ENCODE measurements around the gene TSPAN7. TPM values are rescaled to one million over a fixed set of nuclear protein-coding genes. Genes with fewer than 3 reads are reported as not detected.

The TSPAN7 gene
- total RNA-seq, 1 donor from 2014 or later: not detected

DNA sequence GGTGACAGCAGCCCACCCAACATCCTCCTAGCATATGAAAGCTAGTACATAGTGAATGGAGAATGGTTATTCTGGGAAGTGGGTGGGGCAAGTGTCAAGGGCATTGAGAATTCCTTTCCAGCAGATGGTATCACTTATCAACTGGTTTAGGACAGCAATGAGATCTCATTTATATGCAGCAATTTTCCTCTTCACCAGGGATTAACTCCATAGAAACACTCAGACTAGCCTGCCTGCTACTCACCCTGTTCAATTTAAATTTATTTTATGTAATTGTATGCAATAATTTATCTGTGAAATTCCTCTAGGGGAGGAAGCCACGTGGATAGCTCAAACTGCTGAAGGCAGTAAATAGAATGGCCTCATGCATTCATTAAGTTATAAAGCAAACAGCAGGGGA is 138.4 kb downstream of the TSPAN7 start:
- intact Hi-C loops (cut with micrococcal nuclease): no loop called here
- no peak overlapping the region for H3K4me3 Mint-ChIP-seq
- no peaks in the 10 kb centered on the region for H3K9me3 Mint-ChIP-seq
- DNase-seq: no peak
- peaks cover 5% of the 10 kb centered on the region for H3K4me1 Mint-ChIP-seq
- no peaks in the 10 kb centered on the region for H3K27me3 Mint-ChIP-seq
- H3K27ac Mint-ChIP-seq: no peak overlapping the region
- no peaks in the 10 kb centered on the region for H3K36me3 Mint-ChIP-seq (ENCODE audit: low read depth)

DNA sequence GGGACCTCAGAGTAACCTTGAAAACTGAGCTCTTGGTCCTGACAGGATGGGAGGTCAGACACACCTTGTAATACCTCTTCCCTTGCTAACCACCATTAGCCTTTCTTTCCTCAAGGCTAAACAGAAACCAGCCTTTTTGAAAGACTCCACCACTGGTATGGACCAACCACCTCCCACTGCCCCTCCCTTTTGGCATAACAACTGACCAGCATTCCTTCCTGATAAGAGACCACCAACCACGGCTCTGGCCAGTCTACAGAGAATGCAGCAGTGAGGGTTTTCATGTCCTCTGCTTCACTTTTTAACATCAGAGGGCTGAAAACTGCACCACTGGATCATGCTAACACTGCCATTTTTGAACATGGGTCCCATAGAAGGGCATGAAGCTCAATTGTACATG is 139.7 kb downstream of the TSPAN7 start:
- Mint-ChIP-seq H3K36me3 (ENCODE audit: low read depth) (no peaks in the 10 kb centered on the region), H3K9me3 (no peaks in the 10 kb centered on the region), H3K27me3 (no peaks in the 10 kb centered on the region), H3K4me3 (no peak overlapping the region), H3K4me1 (peaks cover 6% of the 10 kb centered on the region), H3K27ac (no peak overlapping the region)
- no peak for DNase-seq
- intact Hi-C loops (cut with micrococcal nuclease): no loop called here

DNA sequence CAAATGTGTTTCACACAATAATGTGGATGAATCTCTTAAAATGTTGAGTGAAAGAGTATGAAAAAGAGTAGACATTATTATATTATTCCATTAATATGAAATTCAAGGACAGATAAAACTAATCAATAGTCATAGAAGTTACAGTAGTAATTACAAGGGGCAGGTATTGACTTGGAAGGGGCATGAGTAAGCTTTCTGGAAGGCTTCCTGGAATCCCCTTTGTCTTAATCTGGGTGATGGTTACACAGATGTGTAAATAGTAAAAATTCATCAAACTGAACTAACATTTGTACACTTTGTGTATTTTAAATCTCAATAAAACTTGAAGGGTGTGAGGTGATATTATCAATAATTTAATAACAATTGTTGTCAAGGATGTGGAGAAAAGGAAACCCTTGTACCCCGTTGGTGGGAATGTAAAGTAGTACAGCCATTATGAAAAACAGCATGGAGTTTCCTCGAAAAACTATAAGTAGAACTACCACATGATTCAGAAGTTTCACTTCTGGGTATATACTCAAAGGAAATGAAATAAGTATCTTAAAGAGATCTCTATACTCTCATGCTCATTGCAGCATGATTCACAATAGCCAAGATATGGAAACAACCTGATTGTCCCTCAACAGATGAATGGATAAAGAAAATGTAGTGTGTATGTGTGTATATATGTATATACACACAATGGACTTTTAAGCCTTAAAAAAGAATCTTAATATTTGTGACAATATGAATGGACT is 143.0 kb downstream of the TSPAN7 start:
- no peaks in the 10 kb centered on the region for H3K36me3 Mint-ChIP-seq (ENCODE audit: low read depth)
- H3K27ac Mint-ChIP-seq: peak overlapping the region; percentile 65
- no peaks in the 10 kb centered on the region for H3K27me3 Mint-ChIP-seq
- DNase-seq: no peak
- H3K4me1 Mint-ChIP-seq: peaks cover 6% of the 10 kb centered on the region
- intact Hi-C loops (cut with micrococcal nuclease): no loop called here
- H3K4me3 Mint-ChIP-seq: no peak overlapping the region
- no peaks in the 10 kb centered on the region for H3K9me3 Mint-ChIP-seq

DNA sequence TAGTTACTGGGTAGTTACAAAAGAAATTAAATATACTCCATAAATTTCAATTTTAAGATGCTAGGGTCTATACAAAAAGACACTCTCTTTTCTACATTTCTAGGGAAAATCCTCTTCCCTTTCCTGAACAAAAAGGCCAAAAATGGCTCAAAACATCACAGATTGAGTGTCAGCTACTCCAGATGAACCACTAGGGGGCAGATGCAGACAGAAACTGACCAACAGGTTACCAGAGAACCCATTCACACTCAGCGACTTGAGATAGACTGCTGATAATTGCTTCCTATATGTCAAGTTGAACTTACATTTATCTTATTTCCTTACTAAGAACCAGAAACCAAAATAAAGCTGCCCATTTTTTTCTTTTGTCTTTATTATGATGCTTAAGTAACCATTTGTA is 156.5 kb downstream of the TSPAN7 start:
- Mint-ChIP-seq H3K4me3 (no peak overlapping the region), H3K36me3 (ENCODE audit: low read depth) (no peaks in the 10 kb centered on the region), H3K4me1 (no peaks in the 10 kb centered on the region), H3K27ac (no peak overlapping the region), H3K27me3 (no peaks in the 10 kb centered on the region), H3K9me3 (no peaks in the 10 kb centered on the region)
- intact Hi-C loops (cut with micrococcal nuclease): no loop called here
- DNase-seq: peak; percentile 54

DNA sequence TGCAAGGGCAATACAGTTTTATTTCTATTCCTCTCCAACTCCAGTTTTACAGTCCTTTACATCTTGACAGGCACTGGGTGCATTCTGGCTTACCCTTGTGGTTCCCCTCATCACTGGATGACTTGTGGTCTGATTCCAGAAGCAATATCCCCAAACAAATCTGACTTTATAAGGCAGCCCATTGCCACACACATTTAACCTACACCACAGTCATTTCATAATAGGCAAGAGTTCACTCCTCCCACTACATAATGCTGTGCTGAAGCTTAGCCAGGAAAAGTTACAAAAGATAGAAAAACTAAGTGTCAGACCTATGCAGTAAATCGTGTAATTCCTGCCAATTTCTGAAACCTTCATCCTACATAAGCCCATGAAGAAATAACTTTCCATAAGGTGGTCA is 157.0 kb downstream of the TSPAN7 start:
- H3K27me3 Mint-ChIP-seq: no peaks in the 10 kb centered on the region
- H3K36me3 Mint-ChIP-seq (ENCODE audit: low read depth): no peaks in the 10 kb centered on the region
- H3K4me1 Mint-ChIP-seq: no peaks in the 10 kb centered on the region
- H3K27ac Mint-ChIP-seq: no peak overlapping the region
- no peak for DNase-seq
- intact Hi-C loops (cut with micrococcal nuclease): no loop called here
- H3K9me3 Mint-ChIP-seq: no peaks in the 10 kb centered on the region
- no peak overlapping the region for H3K4me3 Mint-ChIP-seq

DNA sequence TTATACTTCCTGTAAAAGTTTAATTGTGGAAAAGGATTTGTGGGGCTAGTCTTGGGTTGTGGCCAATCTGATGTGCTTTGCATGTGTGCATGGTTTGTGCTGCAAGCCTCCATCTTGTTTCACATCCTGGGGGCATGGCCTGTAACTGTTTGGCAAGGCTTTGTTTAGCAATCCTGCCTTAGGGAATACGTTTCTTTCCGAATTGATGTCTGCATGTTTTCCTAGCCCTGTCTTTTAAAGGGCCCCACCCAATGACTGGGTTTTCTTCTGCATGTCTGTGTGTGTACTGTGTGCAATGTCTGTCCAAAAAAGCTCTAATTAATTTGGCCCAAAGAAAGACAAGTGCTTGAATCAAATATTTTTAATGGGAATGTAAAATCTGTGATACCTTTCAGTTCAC is 165.3 kb downstream of the TSPAN7 start:
- Mint-ChIP-seq H3K27me3 (no peaks in the 10 kb centered on the region), H3K9me3 (no peaks in the 10 kb centered on the region), H3K27ac (no peak overlapping the region), H3K4me3 (no peak overlapping the region), H3K4me1 (no peaks in the 10 kb centered on the region), H3K36me3 (ENCODE audit: low read depth) (no peaks in the 10 kb centered on the region)
- no peak for DNase-seq
- intact Hi-C loops (cut with micrococcal nuclease): no loop called here

DNA sequence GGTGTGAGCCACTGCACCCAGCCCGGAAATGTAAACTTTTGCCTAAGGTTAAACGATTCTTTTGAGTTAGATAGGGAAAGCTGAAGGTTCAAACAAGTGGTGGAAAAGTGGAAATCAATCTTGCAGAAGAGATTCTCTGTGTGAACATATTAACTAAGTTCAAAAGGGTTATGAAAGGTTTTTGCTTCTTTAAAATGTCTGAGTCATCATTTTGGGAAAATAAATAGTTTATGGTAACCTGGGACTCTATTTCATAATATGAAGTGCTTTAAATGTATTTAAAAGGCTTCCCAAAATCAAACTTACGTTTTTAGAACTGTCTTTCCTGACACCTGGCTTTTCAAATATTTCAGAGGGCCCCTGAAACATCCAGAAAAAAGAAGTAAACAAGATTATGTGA is 166.3 kb downstream of the TSPAN7 start:
- no peaks in the 10 kb centered on the region for H3K27me3 Mint-ChIP-seq
- no peak for DNase-seq
- intact Hi-C loops (cut with micrococcal nuclease): no loop called here
- H3K9me3 Mint-ChIP-seq: no peaks in the 10 kb centered on the region
- no peak overlapping the region for H3K4me3 Mint-ChIP-seq
- H3K36me3 Mint-ChIP-seq (ENCODE audit: low read depth): no peaks in the 10 kb centered on the region
- H3K27ac Mint-ChIP-seq: no peak overlapping the region
- no peaks in the 10 kb centered on the region for H3K4me1 Mint-ChIP-seq

DNA sequence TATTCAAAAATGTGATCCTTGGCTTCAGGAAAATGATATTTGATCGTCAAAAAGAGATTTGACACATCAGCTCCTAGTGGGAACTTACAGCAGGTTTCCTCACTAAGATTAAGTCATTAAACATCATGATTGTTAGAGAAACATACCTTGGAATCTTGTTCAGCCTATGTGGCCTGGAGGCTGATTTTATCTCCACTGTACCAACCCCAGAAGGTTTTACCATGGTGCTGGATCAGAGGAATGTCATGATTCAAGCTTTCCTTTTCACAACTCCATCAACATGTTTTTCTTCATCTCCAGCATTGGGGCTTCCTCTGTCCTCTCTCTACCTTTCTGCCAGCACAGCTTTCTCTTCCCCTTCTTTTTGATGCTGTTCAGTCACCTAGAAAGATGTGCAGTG is 171.5 kb downstream of the TSPAN7 start:
- intact Hi-C loops (cut with micrococcal nuclease): no loop called here
- H3K27ac Mint-ChIP-seq: no peak overlapping the region
- peaks cover 3% of the 10 kb centered on the region for H3K27me3 Mint-ChIP-seq
- no peak for DNase-seq
- H3K9me3 Mint-ChIP-seq: no peaks in the 10 kb centered on the region
- no peak overlapping the region for H3K4me3 Mint-ChIP-seq
- no peaks in the 10 kb centered on the region for H3K36me3 Mint-ChIP-seq (ENCODE audit: low read depth)
- H3K4me1 Mint-ChIP-seq: no peaks in the 10 kb centered on the region

Other genes with a start within 250 kb of the TSPAN7 start
- gene RPGR, start 234.0 kb upstream of the TSPAN7 start, total RNA-seq: 7.7 and 8.6 TPM in 2 replicates
- not detected in 2 replicates for gene OTC, start 208.9 kb upstream of the TSPAN7 start, total RNA-seq
- 104 and 108 TPM in 2 replicates for gene MID1IP1, start 239.9 kb downstream of the TSPAN7 start, total RNA-seq